Choroid plexus epithelial cell (primary cell): ENCODE data around the gene C17orf50.

Experiments
- DNase-seq: peaks from one replicate; pipeline ENCODE4 v3.0.0-alpha.2; 2010; ENCODE audit warnings: low read depth
- H3K4me3 ChIP-seq: 2 replicates; pipeline ENCODE4 v1.5.1; 2011; ENCODE audit warnings: low read depth, mild to moderate bottlenecking, control low read depth, low read length, moderate library complexity
- CTCF ChIP-seq: conservative IDR thresholded peaks from 2 replicates; pipeline ENCODE4 v1.5.1; 2011; ENCODE audit warnings: low read depth, mild to moderate bottlenecking, control low read depth, inconsistent platforms, low read length, moderate library complexity

Gene C17orf50

GRCh38 chr17:35717475-35717874 lies 43.2 kb upstream of the C17orf50 start:
- no peak for DNase-seq
- TF ChIP-seq CTCF = no peak
- H3K4me3 ChIP-seq = no peak overlapping the region

- no peak for DNase-seq
- TF ChIP-seq CTCF = no peak
Observed at GRCh38 chr17:35723735-35724134, 37.0 kb upstream of the C17orf50 start.

GRCh38 chr17:35725058-35725457 lies 35.6 kb upstream of the C17orf50 start:
- H3K4me3 ChIP-seq = no peak overlapping the region
- no peak for TF ChIP-seq CTCF
- DNase-seq = no peak

More at GRCh38 chr17:35723735-35724134, 37.0 kb upstream of the C17orf50 start:
- H3K4me3 ChIP-seq = no peak overlapping the region

- DNase-seq = no peak
- H3K4me3 ChIP-seq = no peak overlapping the region
- TF ChIP-seq CTCF = no peak
Observed at GRCh38 chr17:35725802-35726126, 34.9 kb upstream of the C17orf50 start.

GRCh38 chr17:35726127-35726952 lies 34.3 kb upstream of the C17orf50 start:
- H3K4me3 ChIP-seq = no peak overlapping the region
- DNase-seq = peak; percentile 97
- TF ChIP-seq CTCF = no peak

GRCh38 chr17:35726953-35727460 lies 33.7 kb upstream of the C17orf50 start:
- DNase-seq = peak; percentile 56
- TF ChIP-seq CTCF = no peak
- no peak overlapping the region for H3K4me3 ChIP-seq

- no peak overlapping the region for H3K4me3 ChIP-seq
- no peak for DNase-seq
- no peak for TF ChIP-seq CTCF
Observed at GRCh38 chr17:35727635-35728034, 33.1 kb upstream of the C17orf50 start.
